Measurements from ENCODE around the gene APOL6.
"Not testable (repeated sequence)": the region's sequence is repeated elsewhere in the genome, so short reads cannot be mapped to it uniquely, and the experiment has no call there.

The APOL6 gene

DNA sequence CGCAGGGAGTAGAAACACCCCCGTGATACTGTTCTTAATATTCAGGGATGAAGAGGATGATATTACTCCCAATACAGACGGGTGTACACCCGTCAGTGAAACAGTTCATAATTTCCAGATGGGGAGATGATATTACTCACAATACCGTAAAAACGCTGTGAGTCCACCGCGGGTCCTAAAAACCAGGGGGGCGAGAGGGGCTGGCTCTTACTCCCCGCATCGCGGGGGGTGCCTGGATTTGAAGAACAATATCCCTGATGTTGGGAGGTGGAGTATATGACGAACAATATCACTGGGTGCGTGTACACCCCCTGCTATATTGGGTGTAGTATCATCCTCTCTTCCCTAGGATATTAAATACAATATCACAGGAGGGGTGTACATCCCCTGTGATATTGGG lies 48.9 kb downstream of the APOL6 start:
- no peaks in the 10 kb centered on the region for H3K79me2 ChIP-seq (ENCODE audit: control insufficient read depth, low read length)
- H3K4me1 ChIP-seq (ENCODE audit: control insufficient read depth, low read length) = no peaks in the 10 kb centered on the region
- no peaks in the 10 kb centered on the region for H4K20me1 ChIP-seq (ENCODE audit: control insufficient read depth, insufficient read depth, low read depth, low read length)
- TF ChIP-seq, protein P1, sequence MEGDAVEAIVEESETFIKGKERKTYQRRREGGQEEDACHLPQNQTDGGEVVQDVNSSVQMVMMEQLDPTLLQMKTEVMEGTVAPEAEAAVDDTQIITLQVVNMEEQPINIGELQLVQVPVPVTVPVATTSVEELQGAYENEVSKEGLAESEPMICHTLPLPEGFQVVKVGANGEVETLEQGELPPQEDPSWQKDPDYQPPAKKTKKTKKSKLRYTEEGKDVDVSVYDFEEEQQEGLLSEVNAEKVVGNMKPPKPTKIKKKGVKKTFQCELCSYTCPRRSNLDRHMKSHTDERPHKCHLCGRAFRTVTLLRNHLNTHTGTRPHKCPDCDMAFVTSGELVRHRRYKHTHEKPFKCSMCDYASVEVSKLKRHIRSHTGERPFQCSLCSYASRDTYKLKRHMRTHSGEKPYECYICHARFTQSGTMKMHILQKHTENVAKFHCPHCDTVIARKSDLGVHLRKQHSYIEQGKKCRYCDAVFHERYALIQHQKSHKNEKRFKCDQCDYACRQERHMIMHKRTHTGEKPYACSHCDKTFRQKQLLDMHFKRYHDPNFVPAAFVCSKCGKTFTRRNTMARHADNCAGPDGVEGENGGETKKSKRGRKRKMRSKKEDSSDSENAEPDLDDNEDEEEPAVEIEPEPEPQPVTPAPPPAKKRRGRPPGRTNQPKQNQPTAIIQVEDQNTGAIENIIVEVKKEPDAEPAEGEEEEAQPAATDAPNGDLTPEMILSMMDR (IDR thresholded peaks at IDR 0.05; ENCODE audit: low read depth, low read length, poor library complexity, severe bottlenecking) = no peak
- no peak for TF ChIP-seq EZH2phosphoT487 (IDR thresholded peaks at IDR 0.05; ENCODE audit: borderline replicate concordance, low read length)
- H3K4me3 ChIP-seq (ENCODE audit: low read length) = no peak overlapping the region
- no peaks in the 10 kb centered on the region for H3K9me2 ChIP-seq (replicated peaks; ENCODE audit: control insufficient read depth, low read length)
- no peaks in the 10 kb centered on the region for H3F3A ChIP-seq (ENCODE audit: control insufficient read depth, insufficient read depth)
- H3K27me3 ChIP-seq (ENCODE audit: control insufficient read depth, low read length) = no peaks in the 10 kb centered on the region
- H3K27ac ChIP-seq (ENCODE audit: low read depth, low read length) = no peak overlapping the region
- H3K4me2 ChIP-seq (ENCODE audit: low read length) = no peak overlapping the region
- H3K36me3 ChIP-seq (ENCODE audit: control insufficient read depth, low read length) = no peaks in the 10 kb centered on the region
- no peaks in the 10 kb centered on the region for H3K9me3 ChIP-seq (ENCODE audit: control insufficient read depth, insufficient read depth, low read length)

DNA sequence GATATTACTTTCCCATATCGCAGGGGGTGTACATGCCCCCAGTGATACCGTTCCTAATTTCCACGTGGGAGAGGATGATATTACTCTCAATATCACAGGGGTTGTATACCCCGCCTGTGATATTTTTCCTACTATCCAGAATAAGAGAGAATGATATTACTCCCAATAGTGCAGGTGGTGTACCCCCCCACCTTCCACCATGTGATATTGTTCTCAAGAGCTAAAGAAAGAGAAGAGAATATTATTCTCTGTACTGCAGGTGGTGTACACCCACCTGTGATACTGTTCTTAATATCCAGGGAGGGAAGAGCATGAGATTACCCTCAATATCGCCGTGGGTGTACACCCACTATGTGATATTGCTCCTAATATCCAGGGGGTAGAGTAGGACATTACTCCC lies 51.6 kb downstream of the APOL6 start:
- H3K9me3 ChIP-seq (ENCODE audit: control insufficient read depth, insufficient read depth, low read length); H3K4me1 ChIP-seq (ENCODE audit: control insufficient read depth, low read length); H3K4me2 ChIP-seq (ENCODE audit: low read length); H3K36me3 ChIP-seq (ENCODE audit: control insufficient read depth, low read length); H3K27ac ChIP-seq (ENCODE audit: low read depth, low read length); H3K79me2 ChIP-seq (ENCODE audit: control insufficient read depth, low read length); H3K27me3 ChIP-seq (ENCODE audit: control insufficient read depth, low read length); H3K4me3 ChIP-seq (ENCODE audit: low read length); H3F3A ChIP-seq (ENCODE audit: control insufficient read depth, insufficient read depth); H4K20me1 ChIP-seq (ENCODE audit: control insufficient read depth, insufficient read depth, low read depth, low read length); H3K9me2 ChIP-seq (replicated peaks; ENCODE audit: control insufficient read depth, low read length): not testable (repeated sequence)

DNA sequence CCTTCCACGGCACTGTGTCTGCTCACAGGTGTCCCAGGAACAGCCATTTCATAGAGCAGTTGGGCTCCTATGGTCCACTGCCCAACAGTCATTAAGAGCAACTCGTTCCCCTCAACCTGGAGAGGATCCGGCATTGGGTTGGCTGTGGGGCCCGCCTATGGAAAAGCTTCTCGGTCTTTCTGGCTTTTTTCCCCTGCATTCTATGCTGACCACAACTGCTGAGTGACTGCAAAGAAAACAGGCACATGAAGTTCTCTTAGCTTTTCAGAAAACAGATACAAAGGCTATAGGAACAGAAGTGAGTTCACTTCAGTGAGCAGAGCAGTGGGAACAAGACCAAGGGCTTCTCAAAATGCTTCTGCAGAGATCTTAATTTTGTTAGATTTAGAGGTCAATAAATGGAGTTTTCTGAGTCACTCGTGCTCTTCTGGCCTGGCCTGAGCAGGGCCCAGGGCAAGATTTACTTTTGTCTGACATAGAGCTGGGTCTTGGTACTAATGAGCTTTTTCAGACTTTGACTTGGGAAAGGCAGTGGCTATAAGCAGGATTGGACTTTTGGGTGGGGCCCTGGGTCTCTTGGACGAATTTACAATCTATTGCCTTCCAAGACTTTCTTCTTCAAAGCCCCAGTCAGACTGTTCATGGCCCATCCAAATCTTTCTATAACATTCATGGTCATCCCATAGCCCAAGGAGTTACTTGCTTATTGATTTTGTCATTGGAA lies 55.8 kb downstream of the APOL6 start:
- H3K27me3 ChIP-seq (ENCODE audit: control insufficient read depth, low read length) = no peaks in the 10 kb centered on the region
- no peak overlapping the region for H3K27ac ChIP-seq (ENCODE audit: low read depth, low read length)
- H4K20me1 ChIP-seq (ENCODE audit: control insufficient read depth, insufficient read depth, low read depth, low read length) = no peaks in the 10 kb centered on the region
- no peaks in the 10 kb centered on the region for H3K9me2 ChIP-seq (replicated peaks; ENCODE audit: control insufficient read depth, low read length)
- H3K36me3 ChIP-seq (ENCODE audit: control insufficient read depth, low read length) = no peaks in the 10 kb centered on the region
- no peak overlapping the region for H3K4me3 ChIP-seq (ENCODE audit: low read length)
- no peaks in the 10 kb centered on the region for H3K4me1 ChIP-seq (ENCODE audit: control insufficient read depth, low read length)
- no peaks in the 10 kb centered on the region for H3F3A ChIP-seq (ENCODE audit: control insufficient read depth, insufficient read depth)
- no peaks in the 10 kb centered on the region for H3K9me3 ChIP-seq (ENCODE audit: control insufficient read depth, insufficient read depth, low read length)
- H3K79me2 ChIP-seq (ENCODE audit: control insufficient read depth, low read length) = no peaks in the 10 kb centered on the region
- TF ChIP-seq, protein P1 (IDR thresholded peaks at IDR 0.05; ENCODE audit: low read depth, low read length, poor library complexity, severe bottlenecking) = no peak
- H3K4me2 ChIP-seq (ENCODE audit: low read length) = no peak overlapping the region

DNA sequence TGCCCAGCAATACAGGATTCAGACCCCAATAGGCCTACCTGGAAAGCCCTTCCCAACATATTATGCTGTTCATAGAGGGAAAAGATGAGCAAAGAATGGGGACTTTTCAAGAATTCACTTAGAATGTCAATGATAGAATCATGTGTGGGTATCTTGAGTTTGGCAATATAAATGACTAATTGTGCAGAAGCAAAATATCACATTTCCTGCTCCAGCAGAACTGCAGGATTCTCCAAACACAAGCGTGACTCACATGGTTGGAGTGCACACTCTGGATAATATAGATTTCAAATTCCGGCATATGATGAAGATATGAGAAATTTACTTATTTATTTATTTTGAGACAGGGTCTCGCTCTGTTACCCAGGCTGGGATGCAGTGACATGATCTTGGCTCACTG lies 56.9 kb downstream of the APOL6 start:
- Histone ChIP-seq H3K27me3 (ENCODE audit: control insufficient read depth, low read length) (no peaks in the 10 kb centered on the region), H3K9me2 (replicated peaks; ENCODE audit: control insufficient read depth, low read length) (no peaks in the 10 kb centered on the region), H3K27ac (ENCODE audit: low read depth, low read length) (no peak overlapping the region), H3K79me2 (ENCODE audit: control insufficient read depth, low read length) (no peaks in the 10 kb centered on the region), H3F3A (ENCODE audit: control insufficient read depth, insufficient read depth) (no peaks in the 10 kb centered on the region), H3K4me3 (ENCODE audit: low read length) (no peak overlapping the region), H3K4me1 (ENCODE audit: control insufficient read depth, low read length) (no peaks in the 10 kb centered on the region), H4K20me1 (ENCODE audit: control insufficient read depth, insufficient read depth, low read depth, low read length) (no peaks in the 10 kb centered on the region), H3K36me3 (ENCODE audit: control insufficient read depth, low read length) (no peaks in the 10 kb centered on the region), H3K9me3 (ENCODE audit: control insufficient read depth, insufficient read depth, low read length) (no peaks in the 10 kb centered on the region), H3K4me2 (ENCODE audit: low read length) (no peak overlapping the region)
- no peak for TF ChIP-seq EZH2phosphoT487 (IDR thresholded peaks at IDR 0.05; ENCODE audit: borderline replicate concordance, low read length)
- TF ChIP-seq, protein P1 (IDR thresholded peaks at IDR 0.05; ENCODE audit: low read depth, low read length, poor library complexity, severe bottlenecking) = no peak
